IPS-20b (cell line): Measurements from ENCODE around the gene SSH2.

Source experiments
- H3K27ac ChIP-seq: one replicate; pipeline ENCODE4 v1.5.1; 2013; ENCODE audit warnings: low read length
- H3K27me3 ChIP-seq: 2 replicates; pipeline ENCODE4 v1.6.1; 2013; ENCODE audit warnings: mild to moderate bottlenecking, low read length, inconsistent platforms; ENCODE audit not compliant: insufficient read depth
- H3K36me3 ChIP-seq: 2 replicates; pipeline ENCODE4 v1.6.1; 2013; ENCODE audit warnings: low read depth, mild to moderate bottlenecking, inconsistent platforms, low read length, moderate library complexity; ENCODE audit not compliant: insufficient read depth
- H3K4me1 ChIP-seq: 2 replicates; pipeline ENCODE4 v1.6.1; 2013; ENCODE audit warnings: mild to moderate bottlenecking, control low read depth, inconsistent platforms, low read length, moderate library complexity; ENCODE audit not compliant: insufficient read depth
- H3K4me3 ChIP-seq: 2 replicates; pipeline ENCODE4 v1.5.1; 2013; ENCODE audit warnings: mild to moderate bottlenecking, low read length, inconsistent platforms
- H3K9ac ChIP-seq: 2 replicates; pipeline ENCODE4 v1.6.1; 2013; ENCODE audit warnings: low read depth, mild to moderate bottlenecking, inconsistent platforms, low read length, moderate library complexity
- H3K9me3 ChIP-seq: 2 replicates; pipeline ENCODE4 v1.6.1; 2013; ENCODE audit warnings: mild to moderate bottlenecking, low read depth, low read length, inconsistent platforms; ENCODE audit not compliant: insufficient read depth

Gene SSH2

GRCh38 chr17:29763273-29763672, 166.8 kb downstream of the SSH2 start:
- Histone ChIP-seq H3K27ac (no peak overlapping the region), H3K27me3 (peaks cover 23% of the 10 kb centered on the region), H3K9me3 (no peaks in the 10 kb centered on the region), H3K36me3 (no peaks in the 10 kb centered on the region), H3K9ac (no peak overlapping the region), H3K4me1 (peaks cover 7% of the 10 kb centered on the region), H3K4me3 (no peak overlapping the region)

- H3K9ac ChIP-seq = peak overlapping the region; percentile 75; the same call in 1 of the 2 replicates
- H3K36me3 ChIP-seq = no peaks in the 10 kb centered on the region
- no peaks in the 10 kb centered on the region for H3K9me3 ChIP-seq
- H3K4me3 ChIP-seq = peak overlapping the region; percentile 70
- no peak overlapping the region for H3K27ac ChIP-seq
- peaks cover 7% of the 10 kb centered on the region for H3K4me1 ChIP-seq
- H3K27me3 ChIP-seq = peaks cover 23% of the 10 kb centered on the region
Observed at GRCh38 chr17:29761040-29761761, 168.8 kb downstream of the SSH2 start.

GRCh38 chr17:29760279-29761039, 169.6 kb downstream of the SSH2 start:
- Histone ChIP-seq H3K27me3 (peaks cover 23% of the 10 kb centered on the region), H3K36me3 (no peaks in the 10 kb centered on the region), H3K4me1 (peaks cover 7% of the 10 kb centered on the region), H3K27ac (no peak overlapping the region), H3K4me3 (peak overlapping the region; percentile 70), H3K9me3 (no peaks in the 10 kb centered on the region), H3K9ac (peak overlapping the region; percentile 75; the same call in 1 of the 2 replicates)

- H3K4me1 ChIP-seq = peaks cover 7% of the 10 kb centered on the region
- H3K27ac ChIP-seq = no peak overlapping the region
- no peak overlapping the region for H3K9ac ChIP-seq
- H3K9me3 ChIP-seq = no peaks in the 10 kb centered on the region
- no peaks in the 10 kb centered on the region for H3K36me3 ChIP-seq
- peaks cover 23% of the 10 kb centered on the region for H3K27me3 ChIP-seq
- no peak overlapping the region for H3K4me3 ChIP-seq
Observed at GRCh38 chr17:29758255-29758654, 171.8 kb downstream of the SSH2 start.

- H3K36me3 ChIP-seq = no peaks in the 10 kb centered on the region
- no peak overlapping the region for H3K9ac ChIP-seq
- H3K27me3 ChIP-seq = peaks cover 23% of the 10 kb centered on the region
- H3K4me1 ChIP-seq = peaks cover 7% of the 10 kb centered on the region
- no peak overlapping the region for H3K4me3 ChIP-seq
- no peak overlapping the region for H3K27ac ChIP-seq
- H3K9me3 ChIP-seq = no peaks in the 10 kb centered on the region
Observed at GRCh38 chr17:29757788-29758187, 172.2 kb downstream of the SSH2 start.

- H3K4me1 ChIP-seq = no peaks in the 10 kb centered on the region
- no peak overlapping the region for H3K27ac ChIP-seq
- H3K9me3 ChIP-seq = no peaks in the 10 kb centered on the region
Observed at GRCh38 chr17:29753845-29754439, 176.1 kb downstream of the SSH2 start.

GRCh38 chr17:29749045-29749825, 180.8 kb downstream of the SSH2 start:
- H3K27me3 ChIP-seq = no peaks in the 10 kb centered on the region
- H3K4me1 ChIP-seq = peaks cover 4% of the 10 kb centered on the region; the same call in 1 of the 2 replicates
- no peak overlapping the region for H3K4me3 ChIP-seq
- H3K9ac ChIP-seq = no peak overlapping the region
- H3K9me3 ChIP-seq = no peaks in the 10 kb centered on the region
- H3K36me3 ChIP-seq = no peaks in the 10 kb centered on the region
- H3K27ac ChIP-seq = no peak overlapping the region

More at GRCh38 chr17:29753845-29754439, 176.1 kb downstream of the SSH2 start:
- Histone ChIP-seq H3K27me3 (peaks cover 2% of the 10 kb centered on the region; the same call in 1 of the 2 replicates), H3K9ac (no peak overlapping the region), H3K36me3 (no peaks in the 10 kb centered on the region), H3K4me3 (no peak overlapping the region)

- Histone ChIP-seq H3K9me3 (no peaks in the 10 kb centered on the region), H3K4me1 (peaks cover 4% of the 10 kb centered on the region; the same call in 1 of the 2 replicates), H3K27ac (no peak overlapping the region), H3K4me3 (no peak overlapping the region), H3K27me3 (no peaks in the 10 kb centered on the region), H3K36me3 (no peaks in the 10 kb centered on the region), H3K9ac (no peak overlapping the region)
Observed at GRCh38 chr17:29748400-29748799, 181.6 kb downstream of the SSH2 start.

- H3K27ac ChIP-seq = no peak overlapping the region
Observed at GRCh38 chr17:29747660-29748059, 182.4 kb downstream of the SSH2 start.

GRCh38 chr17:29746669-29747068, 183.4 kb downstream of the SSH2 start:
- H3K36me3 ChIP-seq = no peaks in the 10 kb centered on the region
- no peak overlapping the region for H3K27ac ChIP-seq
- H3K9me3 ChIP-seq = no peaks in the 10 kb centered on the region
- no peak overlapping the region for H3K9ac ChIP-seq
- H3K4me1 ChIP-seq = peaks cover 4% of the 10 kb centered on the region; the same call in 1 of the 2 replicates
- H3K4me3 ChIP-seq = no peak overlapping the region
- no peaks in the 10 kb centered on the region for H3K27me3 ChIP-seq

More at GRCh38 chr17:29747660-29748059, 182.4 kb downstream of the SSH2 start:
- Histone ChIP-seq H3K9ac (no peak overlapping the region), H3K27me3 (no peaks in the 10 kb centered on the region), H3K36me3 (no peaks in the 10 kb centered on the region), H3K9me3 (no peaks in the 10 kb centered on the region), H3K4me1 (peaks cover 4% of the 10 kb centered on the region; the same call in 1 of the 2 replicates), H3K4me3 (no peak overlapping the region)

- Histone ChIP-seq H3K4me3 (no peak overlapping the region), H3K27me3 (no peaks in the 10 kb centered on the region), H3K4me1 (peaks cover 4% of the 10 kb centered on the region; the same call in 1 of the 2 replicates), H3K27ac (no peak overlapping the region), H3K9ac (no peak overlapping the region), H3K36me3 (no peaks in the 10 kb centered on the region), H3K9me3 (no peaks in the 10 kb centered on the region)
Observed at GRCh38 chr17:29744121-29744520, 185.9 kb downstream of the SSH2 start.
